Body of pancreas (tissue), 4 donors: ENCODE results near the gene PIAS2. TPM values are rescaled to one million over a fixed set of nuclear protein-coding genes. Genes with fewer than 3 reads are reported as not detected.

Source experiments
- ATAC-seq: fragments of 150-250 bp; one replicate; pipeline ENCODE4 v1.9.1; 2016
- DNase-seq, 4 donors: peaks; one replicate each; pipeline ENCODE4 v3.0.0-alpha.2; 2019
- H3K27ac ChIP-seq, 4 donors: fragments of 200-600 bp; sonication (generic); 1 replicate in 3 of 4; 2 replicates in 1 of 4; pipeline versions ENCODE4 v1.5.1 to v1.6.1; 2016 to 2019; ENCODE audit warnings: mild to moderate bottlenecking in 1 of 4, mixed read lengths in 1 of 4, moderate library complexity in 1 of 4
- H3K27me3 ChIP-seq, 2 donors: fragments of 200-600 bp; sonication (generic); one replicate each; pipeline ENCODE4 v1.6.0; 2016; ENCODE audit warnings: mild to moderate bottlenecking in 1 of 2
- H3K36me3 ChIP-seq, 2 donors: fragments of 200-600 bp; sonication (generic); replicated peaks in 1 of 2; 2 replicates each; pipeline ENCODE4 v1.5.1; 2016; ENCODE audit warnings: low read depth in 2 of 2; ENCODE audit not compliant: insufficient read depth in 1 of 2
- H3K4me1 ChIP-seq: fragments of 200-600 bp; sonication (generic); one replicate; pipeline ENCODE4 v1.6.0; 2016
- H3K4me3 ChIP-seq, 2 donors: fragments of 200-600 bp; sonication (generic); 1 replicate in 1 of 2; 2 replicates in 1 of 2; pipeline ENCODE4 v1.5.1; 2016 to 2019
- H3K9me3 ChIP-seq, 3 donors: fragments of 200-600 bp; sonication (generic); 1 replicate in 2 of 3; 2 replicates in 1 of 3; pipeline ENCODE4 v1.5.1; 2016
- POLR2A ChIP-seq, 3 donors: fragments of 450-650 bp; IDR thresholded peaks; one replicate each; pipeline ENCODE4 v1.6.1; 2016; ENCODE audit warnings: antibody characterized with exemption in 3 of 3, mild to moderate bottlenecking in 2 of 3
- WGBS, 2 donors: methylation state at CpG; one replicate each; pipeline ENCODE4 v1.1.5; 2017; 5-methylcytosine and 5-hydroxymethylcytosine counted together
- intact Hi-C: fragments of 100-400 bp; cut with DNase I; formaldehyde crosslinking; loops from one replicate; pipeline ENCODE4 v1.15.1; 2023
- total RNA-seq, 2 donors: library from RNA; depleted of rRNA; stranded (reverse); fragments of >200 nt; gene quantifications; one replicate each; pipeline ENCODE4 v1.1.0, GENCODE V29; 2016
- TF ChIP-seq, protein P1 (sequence below), 7 experiments: fragments of 450-650 bp in 4 of 7; fragments of 200-600 bp in 3 of 7; sonication (generic) in 3 of 7; IDR thresholded peaks; one replicate each; pipeline ENCODE4 v1.5.1; 2016 to 2019; ENCODE audit warnings: antibody characterized with exemption in 7 of 7

The PIAS2 gene
- total RNA-seq, 2 donors from 2014 or later = 12.5 to 15.6 TPM

- Histone ChIP-seq H3K4me1 (no peaks in the 10 kb centered on the region), H3K36me3 (no peaks in the 10 kb centered on the region), H3K4me3 (no peak overlapping the region), H3K27ac (no peak overlapping the region), H3K9me3 (no peaks in the 10 kb centered on the region), H3K27me3 (no peaks in the 10 kb centered on the region)
- ATAC-seq (no peak), DNase-seq (no peak)
- WGBS, 2 donors = 89 to 96% methylated on average over 3 of the region's 3 CpGs
- intact Hi-C loops = no loop called here
- TF ChIP-seq POLR2A (IDR thresholded peaks at IDR 0.05) = no peak
- TF ChIP-seq, protein P1, sequence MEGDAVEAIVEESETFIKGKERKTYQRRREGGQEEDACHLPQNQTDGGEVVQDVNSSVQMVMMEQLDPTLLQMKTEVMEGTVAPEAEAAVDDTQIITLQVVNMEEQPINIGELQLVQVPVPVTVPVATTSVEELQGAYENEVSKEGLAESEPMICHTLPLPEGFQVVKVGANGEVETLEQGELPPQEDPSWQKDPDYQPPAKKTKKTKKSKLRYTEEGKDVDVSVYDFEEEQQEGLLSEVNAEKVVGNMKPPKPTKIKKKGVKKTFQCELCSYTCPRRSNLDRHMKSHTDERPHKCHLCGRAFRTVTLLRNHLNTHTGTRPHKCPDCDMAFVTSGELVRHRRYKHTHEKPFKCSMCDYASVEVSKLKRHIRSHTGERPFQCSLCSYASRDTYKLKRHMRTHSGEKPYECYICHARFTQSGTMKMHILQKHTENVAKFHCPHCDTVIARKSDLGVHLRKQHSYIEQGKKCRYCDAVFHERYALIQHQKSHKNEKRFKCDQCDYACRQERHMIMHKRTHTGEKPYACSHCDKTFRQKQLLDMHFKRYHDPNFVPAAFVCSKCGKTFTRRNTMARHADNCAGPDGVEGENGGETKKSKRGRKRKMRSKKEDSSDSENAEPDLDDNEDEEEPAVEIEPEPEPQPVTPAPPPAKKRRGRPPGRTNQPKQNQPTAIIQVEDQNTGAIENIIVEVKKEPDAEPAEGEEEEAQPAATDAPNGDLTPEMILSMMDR (IDR thresholded peaks at IDR 0.05) = no peak
Observed at GRCh38 chr18:46909497-46909896, 7.8 kb downstream of the PIAS2 start.

- H3K4me3 ChIP-seq = no peak overlapping the region
- intact Hi-C loops = no loop called here
- no peak for DNase-seq
- 93 to 100% methylated on average over 3 of the region's 3 CpGs for WGBS, 2 donors
- no peaks in the 10 kb centered on the region for H3K9me3 ChIP-seq
- no peak overlapping the region for H3K27ac ChIP-seq
- no peaks in the 10 kb centered on the region for H3K4me1 ChIP-seq
- TF ChIP-seq, protein P1 (IDR thresholded peaks at IDR 0.05) = no peak
- TF ChIP-seq POLR2A (IDR thresholded peaks at IDR 0.05) = no peak
- no peaks in the 10 kb centered on the region for H3K36me3 ChIP-seq
- no peaks in the 10 kb centered on the region for H3K27me3 ChIP-seq
- no peak for ATAC-seq
Observed at GRCh38 chr18:46903406-46903805, 13.9 kb downstream of the PIAS2 start.

GRCh38 chr18:46899274-46899948 lies 17.9 kb downstream of the PIAS2 start:
- ATAC-seq (no peak), DNase-seq (no peak)
- Histone ChIP-seq H3K27me3 (no peaks in the 10 kb centered on the region), H3K4me3 (no peak overlapping the region), H3K9me3 (no peaks in the 10 kb centered on the region), H3K36me3 (no peaks in the 10 kb centered on the region), H3K27ac (no peak overlapping the region), H3K4me1 (no peaks in the 10 kb centered on the region)
- TF ChIP-seq, protein P1 (IDR thresholded peaks at IDR 0.05) = no peak
- no peak for TF ChIP-seq POLR2A (IDR thresholded peaks at IDR 0.05)
- 63 to 66% methylated on average over 2 of the region's 2 CpGs for WGBS, 2 donors
- intact Hi-C loops = no loop called here

GRCh38 chr18:46894124-46894523 lies 23.2 kb downstream of the PIAS2 start:
- WGBS, 2 donors = 93 to 97% methylated on average over 2 of the region's 2 CpGs
- intact Hi-C loops = no loop called here
- H3K9me3 ChIP-seq = no peaks in the 10 kb centered on the region
- DNase-seq = no peak
- H3K27ac ChIP-seq = no peak overlapping the region
- TF ChIP-seq POLR2A (IDR thresholded peaks at IDR 0.05) = no peak
- TF ChIP-seq, protein P1 (IDR thresholded peaks at IDR 0.05) = no peak
- H3K36me3 ChIP-seq = no peaks in the 10 kb centered on the region
- no peaks in the 10 kb centered on the region for H3K27me3 ChIP-seq
- H3K4me3 ChIP-seq = no peak overlapping the region
- ATAC-seq = no peak
- peaks cover 10% of the 10 kb centered on the region for H3K4me1 ChIP-seq

- WGBS, 2 donors = 33 to 52% methylated on average over 1 of the region's 1 CpG
- Histone ChIP-seq H3K27me3 (no peaks in the 10 kb centered on the region), H3K4me1 (peaks cover 10% of the 10 kb centered on the region), H3K9me3 (peaks cover 0 to 7% (median 0%) of the 10 kb centered on the region in 3 donors), H3K4me3 (no peak overlapping the region), H3K27ac (no peak overlapping the region), H3K36me3 (no peaks in the 10 kb centered on the region)
- intact Hi-C loops = no loop called here
- no peak for TF ChIP-seq POLR2A (IDR thresholded peaks at IDR 0.05)
- TF ChIP-seq, protein P1 (IDR thresholded peaks at IDR 0.05) = no peak
- DNase-seq (no peak), ATAC-seq (no peak)
Observed at GRCh38 chr18:46893360-46893759, 23.9 kb downstream of the PIAS2 start.
